Adrenal gland (tissue), 12 donors: ENCODE results near the gene ITLN2. TPM values are rescaled to one million over a fixed set of nuclear protein-coding genes. Genes with fewer than 3 reads are reported as not detected.
A peak's percentile ranks its signal among the peaks of the same experiment; 100 is the strongest.
"Not testable (repeated sequence)": the region's sequence is repeated elsewhere in the genome, so short reads cannot be mapped to it uniquely, and the experiment has no call there.

ENCODE experiments used
- DNase-seq, 7 donors: peaks; one replicate each; pipeline ENCODE4 v3.0.0-alpha.2; 2019 to 2020
- H3K27ac ChIP-seq, 5 donors: fragments of 200-600 bp; sonication (generic) in 4 of 5; 1 replicate in 3 of 5; 2 replicates in 2 of 5; pipeline versions ENCODE4 v1.5.1 to v1.8.0; 2016 to 2020; ENCODE audit warnings: mild to moderate bottlenecking in 1 of 5
- H3K27me3 ChIP-seq: fragments of 200-600 bp; 2 replicates; pipeline ENCODE4 v1.8.0; 2021
- H3K36me3 ChIP-seq, 2 donors: fragments of 200-600 bp; replicated peaks in 1 of 2; 1 replicate in 1 of 2; 2 replicates in 1 of 2; pipeline versions ENCODE4 v1.5.1 to v1.8.0; 2018 to 2022
- H3K4me1 ChIP-seq, 2 donors: fragments of 200-600 bp; replicated peaks in 1 of 2; 1 replicate in 1 of 2; 2 replicates in 1 of 2; pipeline versions ENCODE4 v1.5.1 to v1.8.0; 2018 to 2021
- H3K4me3 ChIP-seq, 4 donors: fragments of 200-600 bp; sonication (generic) in 3 of 4; one replicate each; pipeline ENCODE4 v1.5.1; 2016 to 2018
- H3K9me3 ChIP-seq, 3 donors: fragments of 200-600 bp; sonication (generic) in 1 of 3; replicated peaks in 1 of 3; 1 replicate in 2 of 3; 2 replicates in 1 of 3; pipeline versions ENCODE4 v1.5.1 to v1.8.0; 2016 to 2021
- POLR2A ChIP-seq, 2 donors: fragments of 450-650 bp; IDR thresholded peaks; one replicate each; pipeline ENCODE4 v1.6.1; 2017; ENCODE audit warnings: antibody characterized with exemption in 2 of 2, mild to moderate bottlenecking in 2 of 2, moderate library complexity in 1 of 2
- WGBS, 4 donors: extraction: QIAGEN DNeasy Blood & Tissue Kit in 2 of 4; methylation state at CpG; one replicate each; pipeline versions ENCODE4 v1.1.5 to v1.1.7; 2013 to 2017; 5-methylcytosine and 5-hydroxymethylcytosine counted together
- intact Hi-C, 2 donors: fragments of 100-400 bp; cut with DNase I; formaldehyde crosslinking; loops; one replicate each; pipeline versions ENCODE4 v1.14.1 to v1.15.0; 2022 to 2023
- polyA plus RNA-seq, 3 donors: library from polyadenylated mRNA; stranded (reverse); fragments of 200-250 nt in 2 of 3; fragments of 350-450 nt in 1 of 3; fragmentation: Illumina TruSeq in 1 of 3; extraction: RNeasy Lipid Tissue Mini Kit (QIAGEN cat#74804) in 1 of 3; gene quantifications; one replicate each; pipeline ENCODE4 v1.2.3, GENCODE V29; 2013 to 2014
- total RNA-seq, 9 donors: library from RNA; depleted of rRNA in 4 of 9; stranded (reverse); fragments of >200 nt in 4 of 9; fragments of 120-200 nt in 1 of 9; fragmentation: NEBNext Ultra II Directional in 1 of 9; extraction: Animal tissue kit (Norgen Biotek cat#: 25700) in 1 of 9; gene quantifications; one replicate each; pipeline versions ENCODE4 v1.1.0 to v1.2.4, GENCODE V29; 2013 to 2023
- TF ChIP-seq, protein P1 (sequence below), 6 experiments: fragments of 450-650 bp in 4 of 6; fragments of 200-600 bp in 2 of 6; sonication (generic) in 1 of 6; IDR thresholded peaks; 1 replicate in 5 of 6; 2 replicates in 1 of 6; pipeline versions ENCODE4 v1.5.1 to v1.8.0; 2016 to 2021; ENCODE audit warnings: antibody characterized with exemption in 6 of 6, mild to moderate bottlenecking in 2 of 6, moderate library complexity in 1 of 6
- donor health status: healthy with polysubstance abuse.
- donor health status: Bipolar disorder and iron deficiency.
- donor health status: DM: yes; HTN: yes; CAD: no.
- donor health status: DM: no; HTN: no; CAD: no.
- donor health status: DM: no; HTN: no; CAD: no.
- donor health status: DM: yes; HTN: yes; CAD: no.

The ITLN2 gene
- total and polyA plus RNA-seq, 12 donors = 0.32 to 3.1 (median 1.1) TPM; not detected in 9

DNA sequence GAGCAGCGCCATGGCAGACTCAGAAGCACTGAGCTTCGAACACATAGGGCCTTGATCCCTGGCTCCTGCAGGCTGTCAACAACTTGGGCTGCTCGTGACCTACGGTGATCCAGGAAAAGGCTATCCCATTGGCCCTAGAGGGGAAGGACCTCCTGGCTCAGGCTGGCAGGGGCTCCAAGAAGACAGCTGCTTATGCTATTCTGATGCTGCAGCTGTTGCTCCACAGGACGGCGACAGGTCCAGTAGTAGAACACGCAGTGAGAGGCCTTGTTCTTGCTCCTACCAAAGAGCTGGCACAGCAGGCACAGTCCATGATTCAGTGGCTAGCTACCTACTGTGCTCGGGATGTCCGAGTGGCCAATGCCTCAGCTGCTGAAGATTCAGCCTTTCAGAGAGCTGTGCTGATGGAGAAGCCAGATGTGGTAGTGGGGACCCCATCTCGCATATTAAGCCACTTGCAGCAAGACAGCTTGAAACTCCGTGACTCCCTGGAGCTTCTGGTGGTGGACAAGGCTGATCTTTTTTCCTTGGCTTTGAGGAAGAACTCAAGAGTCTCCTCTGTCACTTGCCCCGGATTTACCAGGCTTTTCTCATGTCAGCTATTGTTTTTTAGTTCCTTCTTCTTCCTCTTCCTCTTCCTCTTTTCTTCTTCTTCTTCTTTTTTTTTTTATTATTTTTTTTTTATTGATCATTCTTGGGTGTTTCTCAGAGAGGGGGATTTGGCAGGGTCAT, 18.9 kb downstream of the ITLN2 start:
- intact Hi-C loops = no loop called here

DNA sequence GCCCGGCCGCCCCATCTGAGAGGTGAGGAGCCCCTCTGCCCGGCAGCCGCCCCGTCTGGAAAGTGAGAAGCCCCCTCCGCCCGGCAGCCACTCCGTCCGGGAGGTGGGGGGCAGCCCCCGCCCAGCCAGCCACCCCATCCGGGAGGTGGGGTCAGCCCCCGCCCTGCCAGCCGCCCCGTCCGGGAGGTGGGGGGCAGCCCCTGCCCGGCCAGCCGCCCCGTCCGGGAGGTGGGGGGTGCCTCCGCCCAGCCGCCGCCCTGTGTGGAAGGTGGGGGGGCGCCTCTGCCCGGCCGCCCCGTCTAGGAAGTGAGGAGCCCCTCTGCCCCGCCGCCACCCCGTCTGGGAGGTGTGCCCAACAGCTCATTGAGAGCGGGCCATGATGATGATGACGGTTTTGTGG, 21.3 kb downstream of the ITLN2 start:
- H3K4me3 ChIP-seq, H3K9me3 ChIP-seq, DNase-seq, H3K27ac ChIP-seq, H3K27me3 ChIP-seq, H3K36me3 ChIP-seq, H3K4me1 ChIP-seq, intact Hi-C loops: not testable (repeated sequence)
- WGBS, 4 donors = 86 to 97% (median 94%) methylated on average over 5 to 31 of the region's 31 CpGs

More for the DNA sequence above, 18.9 kb downstream of the ITLN2 start:
- DNase-seq = no peak
- Histone ChIP-seq H3K36me3 (no peaks in the 10 kb centered on the region), H3K4me3 (no peak overlapping the region), H3K4me1 (no peaks in the 10 kb centered on the region), H3K27ac (peak overlapping the region in 1 of 5 donors; percentile 14), H3K27me3 (no peaks in the 10 kb centered on the region), H3K9me3 (no peaks in the 10 kb centered on the region)
- WGBS, 4 donors = 69 to 86% (median 84%) methylated on average over 8 to 12 of the region's 12 CpGs
- TF ChIP-seq, protein P1, sequence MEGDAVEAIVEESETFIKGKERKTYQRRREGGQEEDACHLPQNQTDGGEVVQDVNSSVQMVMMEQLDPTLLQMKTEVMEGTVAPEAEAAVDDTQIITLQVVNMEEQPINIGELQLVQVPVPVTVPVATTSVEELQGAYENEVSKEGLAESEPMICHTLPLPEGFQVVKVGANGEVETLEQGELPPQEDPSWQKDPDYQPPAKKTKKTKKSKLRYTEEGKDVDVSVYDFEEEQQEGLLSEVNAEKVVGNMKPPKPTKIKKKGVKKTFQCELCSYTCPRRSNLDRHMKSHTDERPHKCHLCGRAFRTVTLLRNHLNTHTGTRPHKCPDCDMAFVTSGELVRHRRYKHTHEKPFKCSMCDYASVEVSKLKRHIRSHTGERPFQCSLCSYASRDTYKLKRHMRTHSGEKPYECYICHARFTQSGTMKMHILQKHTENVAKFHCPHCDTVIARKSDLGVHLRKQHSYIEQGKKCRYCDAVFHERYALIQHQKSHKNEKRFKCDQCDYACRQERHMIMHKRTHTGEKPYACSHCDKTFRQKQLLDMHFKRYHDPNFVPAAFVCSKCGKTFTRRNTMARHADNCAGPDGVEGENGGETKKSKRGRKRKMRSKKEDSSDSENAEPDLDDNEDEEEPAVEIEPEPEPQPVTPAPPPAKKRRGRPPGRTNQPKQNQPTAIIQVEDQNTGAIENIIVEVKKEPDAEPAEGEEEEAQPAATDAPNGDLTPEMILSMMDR (IDR thresholded peaks at IDR 0.05) = no peak
- no peak for TF ChIP-seq POLR2A (IDR thresholded peaks at IDR 0.05)

DNA sequence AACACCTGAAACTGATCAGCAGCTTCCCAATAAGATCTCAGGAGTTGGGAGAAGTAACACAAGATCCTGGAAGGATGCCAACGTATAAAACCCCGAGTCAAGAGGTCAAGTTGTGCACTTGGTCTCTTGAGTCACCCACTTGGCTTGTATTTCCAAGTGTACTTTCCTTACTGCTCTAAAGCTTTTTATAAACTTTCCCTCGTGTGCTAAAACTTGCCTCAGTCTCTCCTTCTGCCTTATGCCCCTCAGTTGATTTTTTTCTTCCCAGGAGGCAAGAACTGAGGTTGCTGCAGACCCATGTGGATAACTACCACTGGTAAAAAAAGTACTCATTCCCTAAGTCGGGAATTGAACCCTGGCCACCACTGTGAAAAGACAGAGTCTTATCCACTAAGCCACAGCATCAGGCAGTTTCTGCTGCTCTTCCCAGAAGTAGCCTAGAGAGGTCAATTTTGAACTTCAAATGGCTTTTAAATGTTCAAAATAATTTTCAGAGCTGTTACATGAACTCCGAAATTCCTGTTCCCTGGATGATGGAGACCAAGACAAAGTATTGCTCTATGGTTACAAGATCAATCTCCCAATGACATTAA, 28.9 kb downstream of the ITLN2 start:
- Histone ChIP-seq H3K4me1 (no peaks in the 10 kb centered on the region), H3K4me3 (no peak overlapping the region), H3K27me3 (no peaks in the 10 kb centered on the region), H3K9me3 (no peaks in the 10 kb centered on the region), H3K27ac (no peak overlapping the region), H3K36me3 (no peaks in the 10 kb centered on the region)
- intact Hi-C loops = no loop called here
- TF ChIP-seq, protein P1 (IDR thresholded peaks at IDR 0.05) = no peak
- TF ChIP-seq POLR2A (IDR thresholded peaks at IDR 0.05) = no peak
- WGBS, 4 donors = 60 to 70% (median 64%) methylated on average over 5 of the region's 5 CpGs
- no peak for DNase-seq

DNA sequence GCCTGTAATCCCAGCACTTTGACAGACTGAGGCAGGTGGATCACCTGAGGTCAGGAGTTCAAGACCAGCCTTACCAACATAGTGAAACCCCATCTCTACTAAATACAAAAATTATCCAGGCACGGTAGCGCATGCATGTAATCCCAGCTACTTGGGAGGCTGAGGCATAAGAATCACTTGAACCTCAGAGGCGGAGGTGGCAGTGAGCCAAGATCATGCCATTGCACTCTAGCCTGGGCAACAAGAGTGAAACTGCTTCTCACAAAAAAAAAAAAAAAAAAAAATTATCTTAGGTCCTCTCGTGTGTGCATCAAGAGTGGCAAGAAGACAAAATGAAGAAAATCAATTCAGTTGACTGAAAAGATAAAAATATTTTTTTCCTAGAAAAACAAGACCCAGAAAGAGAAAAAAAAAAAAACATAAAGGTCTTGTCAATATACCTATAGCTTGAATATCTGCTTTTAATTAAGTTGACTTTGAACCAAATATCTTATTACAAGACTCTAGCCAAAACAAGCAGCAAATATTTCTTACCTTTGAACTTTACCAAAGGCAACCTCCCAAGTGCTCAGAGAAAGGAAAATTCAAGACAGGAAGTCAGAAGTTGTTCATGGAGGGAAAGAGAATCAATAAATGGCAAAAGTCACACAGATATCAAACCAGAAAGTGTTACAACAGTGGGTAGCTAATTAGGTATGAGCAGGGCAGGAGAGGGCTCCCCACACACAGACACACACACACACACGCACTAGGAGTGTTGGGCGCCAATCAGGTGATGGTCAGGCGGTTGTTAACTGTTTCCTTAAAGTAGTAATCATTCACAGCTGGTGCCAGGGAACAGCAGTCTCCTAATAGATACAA, 29.6 kb downstream of the ITLN2 start:
- Histone ChIP-seq H3K27ac (no peak overlapping the region), H3K36me3 (no peaks in the 10 kb centered on the region), H3K27me3 (no peaks in the 10 kb centered on the region), H3K9me3 (no peaks in the 10 kb centered on the region), H3K4me3 (no peak overlapping the region), H3K4me1 (no peaks in the 10 kb centered on the region)
- no peak for DNase-seq
- intact Hi-C loops = no loop called here
- TF ChIP-seq, protein P1 (IDR thresholded peaks at IDR 0.05) = no peak
- TF ChIP-seq POLR2A (IDR thresholded peaks at IDR 0.05) = no peak
- WGBS, 4 donors = 80 to 84% (median 82%) methylated on average over 7 of the region's 7 CpGs
